ENCODE results near the gene SYNE1. TPM values are rescaled to one million over a fixed set of nuclear protein-coding genes. Genes with fewer than 3 reads are reported as not detected.

SYNE1 gene
- total and polyA plus RNA-seq, 9 donors, result 70.4 to 279 (median 154) TPM

GRCh38 chr6:152170313-152170701, 466.9 kb downstream of the SYNE1 start:
- Histone ChIP-seq H3K4me1 (ENCODE audit: insufficient read depth) (peaks cover 15% of the 10 kb centered on the region), H3K27ac (no peak overlapping the region), H3K9me3 (no peaks in the 10 kb centered on the region), H3K4me3 (no peak overlapping the region), H3K36me3 (no peaks in the 10 kb centered on the region), H3K27me3 (no peaks in the 10 kb centered on the region)
- 87 to 92% (median 90%) methylated on average over 4 of the region's 4 CpGs for WGBS, 3 donors
- DNase-seq, result no peak
- intact Hi-C loops (cut with DNase I), result no loop called here
- TF ChIP-seq EP300 (IDR thresholded peaks at IDR 0.05) (no peak), CTCF (IDR thresholded peaks at IDR 0.05) (no peak), POLR2A (IDR thresholded peaks at IDR 0.05) (no peak)

- peaks cover 15% of the 10 kb centered on the region for H3K4me1 ChIP-seq (ENCODE audit: insufficient read depth)
- TF ChIP-seq EP300 (IDR thresholded peaks at IDR 0.05) (no peak), POLR2A (IDR thresholded peaks at IDR 0.05) (no peak), CTCF (IDR thresholded peaks at IDR 0.05) (no peak)
- no peaks in the 10 kb centered on the region for H3K36me3 ChIP-seq
- DNase-seq, result no peak
- H3K27ac ChIP-seq, result no peak overlapping the region
- WGBS, 3 donors, result 69 to 71% (median 70%) methylated on average over 13 of the region's 13 CpGs
- intact Hi-C loops (cut with DNase I), result no loop called here
- no peak overlapping the region for H3K4me3 ChIP-seq
- H3K27me3 ChIP-seq, result no peaks in the 10 kb centered on the region
- H3K9me3 ChIP-seq, result no peaks in the 10 kb centered on the region
Observed at GRCh38 chr6:152167641-152168603, 469.2 kb downstream of the SYNE1 start.

GRCh38 chr6:152166897-152167296, 470.3 kb downstream of the SYNE1 start:
- TF ChIP-seq CTCF (IDR thresholded peaks at IDR 0.05) (no peak), EP300 (IDR thresholded peaks at IDR 0.05) (no peak), POLR2A (IDR thresholded peaks at IDR 0.05) (no peak)
- no peak overlapping the region for H3K4me3 ChIP-seq
- 64 to 75% (median 64%) methylated on average over 5 of the region's 5 CpGs for WGBS, 3 donors
- H3K36me3 ChIP-seq, result no peaks in the 10 kb centered on the region
- H3K4me1 ChIP-seq (ENCODE audit: insufficient read depth), result peaks cover 15% of the 10 kb centered on the region
- no peak overlapping the region for H3K27ac ChIP-seq
- no peak for DNase-seq
- intact Hi-C loops (cut with DNase I), result no loop called here
- H3K9me3 ChIP-seq, result no peaks in the 10 kb centered on the region
- H3K27me3 ChIP-seq, result no peaks in the 10 kb centered on the region

GRCh38 chr6:152166497-152166896, 470.7 kb downstream of the SYNE1 start:
- 58 to 70% (median 60%) methylated on average over 4 of the region's 4 CpGs for WGBS, 3 donors
- H3K27me3 ChIP-seq, result no peaks in the 10 kb centered on the region
- intact Hi-C loops (cut with DNase I), result no loop called here
- TF ChIP-seq CTCF (IDR thresholded peaks at IDR 0.05) (no peak), POLR2A (IDR thresholded peaks at IDR 0.05) (no peak)
- H3K4me1 ChIP-seq (ENCODE audit: insufficient read depth), result peaks cover 15% of the 10 kb centered on the region
- H3K4me3 ChIP-seq, result no peak overlapping the region
- no peaks in the 10 kb centered on the region for H3K9me3 ChIP-seq
- no peaks in the 10 kb centered on the region for H3K36me3 ChIP-seq
- no peak overlapping the region for H3K27ac ChIP-seq
- DNase-seq, result no peak

Measured in ovary (tissue), 9 donors.